Activated naive CD8-positive, alpha-beta T cell treated with anti-CD3 and anti-CD28 coated beads, Interleukin-2, amount 10 ng/mL, durations not matched to agents 7 days and 5 days (primary cell): ENCODE results near the gene TUFT1. TPM values are rescaled to one million over a fixed set of nuclear protein-coding genes. Genes with fewer than 3 reads are reported as not detected.

Experiments
- ATAC-seq: fragments of 150-1000 bp; cut with Tn5 transposase; one replicate; pipeline ENCODE4 v1.10.0; 2021; ENCODE audit warnings: low read depth, moderate library complexity
- POLR2A ChIA-PET: fragments of 350-600 bp; sonication (Branson Sonifier 250); formaldehyde crosslinking; loops from one replicate; lab custom pipeline; 2021; ENCODE audit warnings: antibody characterized with exemption; lab: Charles Lee
- DNase-seq: peaks from one replicate; pipeline ENCODE4 v3.0.0; 2021
- H3K27ac Mint-ChIP-seq: one replicate; pipeline ENCODE4 v1.8.0; 2022; ENCODE audit warnings: mild to moderate bottlenecking, mixed read lengths
- H3K27me3 Mint-ChIP-seq: one replicate; pipeline ENCODE4 v1.8.0; 2022; ENCODE audit warnings: mild to moderate bottlenecking, moderate library complexity, mixed read lengths
- H3K36me3 Mint-ChIP-seq: one replicate; pipeline ENCODE4 v1.8.0; 2021; ENCODE audit warnings: mild to moderate bottlenecking, mixed read lengths
- H3K4me1 Mint-ChIP-seq: one replicate; pipeline ENCODE4 v1.8.0; 2021; ENCODE audit warnings: mixed read lengths
- H3K4me3 Mint-ChIP-seq: one replicate; pipeline ENCODE4 v1.8.0; 2022; ENCODE audit warnings: mild to moderate bottlenecking, moderate library complexity, mixed read lengths
- H3K9me3 Mint-ChIP-seq: one replicate; pipeline ENCODE4 v1.8.0; 2021; ENCODE audit warnings: mixed read lengths
- microRNA-seq: library from miRNA; unstranded; fragments of <30 nt; microRNA quantifications from one replicate; pipeline ENCODE4 v1.2.0, GENCODE V29; 2022
- total RNA-seq, 2 experiments: library from RNA; stranded (reverse); gene quantifications; one replicate each; pipeline ENCODE4 v1.2.3, GENCODE V29; 2021

TUFT1 gene
- total RNA-seq, 2 experiments from 2014 or later = 1.5 TPM

DNA sequence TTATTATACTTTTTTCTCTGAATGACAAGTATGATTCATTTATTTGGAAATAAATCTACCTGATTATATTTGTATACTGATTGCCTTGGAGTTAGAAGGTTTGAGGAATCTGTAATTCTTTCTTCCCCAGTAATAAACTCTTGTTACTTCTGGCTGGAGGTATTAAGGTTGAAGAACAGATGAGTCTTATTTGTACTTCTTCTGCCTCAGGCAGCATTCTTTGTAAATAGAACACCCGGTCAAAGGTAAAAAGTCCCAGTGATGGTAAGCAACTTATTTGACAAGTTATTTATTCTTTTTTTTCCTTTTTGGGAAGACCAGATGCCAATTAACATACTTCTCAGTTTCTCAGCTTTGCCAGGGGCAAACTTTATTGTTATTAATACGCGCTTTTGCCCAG, 84.7 kb downstream of the TUFT1 start:
- no peak for DNase-seq
- POLR2A ChIA-PET = no interaction called here
- Mint-ChIP-seq H3K9me3 (no peaks in the 10 kb centered on the region), H3K27me3 (no peaks in the 10 kb centered on the region), H3K27ac (no peak overlapping the region), H3K36me3 (peaks cover 7% of the 10 kb centered on the region), H3K4me3 (no peak overlapping the region), H3K4me1 (peaks cover 9% of the 10 kb centered on the region)
- ATAC-seq = no peak

GRCh38 chr1:151626740-151627334, 86.7 kb downstream of the TUFT1 start:
- Mint-ChIP-seq H3K27me3 (no peaks in the 10 kb centered on the region), H3K4me1 (peaks cover under 1% of the 10 kb centered on the region), H3K9me3 (no peaks in the 10 kb centered on the region), H3K36me3 (peaks cover 6% of the 10 kb centered on the region), H3K27ac (no peak overlapping the region), H3K4me3 (no peak overlapping the region)
- DNase-seq (no peak), ATAC-seq (no peak)
- POLR2A ChIA-PET = no interaction called here

DNA sequence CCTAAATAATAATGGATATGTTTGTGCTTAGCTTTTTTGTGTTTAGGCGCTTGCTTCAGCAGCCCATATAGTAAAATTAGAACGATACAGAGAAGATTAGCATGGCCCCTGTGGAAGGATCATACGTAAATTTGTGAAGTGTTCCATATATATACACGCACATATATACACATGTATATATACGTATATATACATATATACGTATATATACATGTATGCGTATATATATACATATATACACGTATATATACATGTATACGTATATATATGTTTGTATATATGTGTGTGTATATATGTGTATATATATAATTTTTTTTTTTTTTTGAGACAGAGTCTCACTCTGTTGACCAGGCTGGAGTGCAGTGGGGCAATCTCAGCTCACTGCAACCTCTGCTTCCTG, 89.2 kb downstream of the TUFT1 start:
- H3K4me3 Mint-ChIP-seq = no peak overlapping the region
- no peaks in the 10 kb centered on the region for H3K27me3 Mint-ChIP-seq
- ATAC-seq (no peak), DNase-seq (no peak)
- no peaks in the 10 kb centered on the region for H3K9me3 Mint-ChIP-seq
- peaks cover 8% of the 10 kb centered on the region for H3K36me3 Mint-ChIP-seq
- no peaks in the 10 kb centered on the region for H3K4me1 Mint-ChIP-seq
- POLR2A ChIA-PET = no interaction called here
- no peak overlapping the region for H3K27ac Mint-ChIP-seq

Small RNA genes lying within 50 kb of the gene (microRNA-seq; reads per million reads assigned to microRNA genes)
- gene MIR554 = not detected

Other genes with a start within 250 kb of the TUFT1 start
- gene PI4KB, start 212.9 kb upstream of the TUFT1 start, total RNA-seq = 10 to 100 TPM; 73.8 to 75.7 TPM
- gene RFX5, start 193.1 kb upstream of the TUFT1 start, total RNA-seq = 10 to 100 TPM; 68.4 to 73.9 TPM
- gene SELENBP1, start 167.6 kb upstream of the TUFT1 start, total RNA-seq = not detected
- 100 to 1,000 TPM; 240 to 243 TPM for gene PSMB4, start 140.7 kb upstream of the TUFT1 start, total RNA-seq
- gene POGZ, start 80.8 kb upstream of the TUFT1 start, total RNA-seq = 100 to 1,000 TPM in 1 of 2 experiments, 10 to 100 TPM in 1; 94.8 to 104 TPM
- under 1 TPM; 0.33 to 0.40 TPM for gene CGN, start 28.9 kb upstream of the TUFT1 start, total RNA-seq
- gene SNX27, start 71.7 kb downstream of the TUFT1 start, total RNA-seq = 10 to 100 TPM; 24.8 to 26.6 TPM
- not detected for gene CELF3, start 176.5 kb downstream of the TUFT1 start, total RNA-seq
- not detected for gene RIIAD1, start 181.2 kb downstream of the TUFT1 start, total RNA-seq
- 10 to 100 TPM; 87.4 to 95.0 TPM for gene MRPL9, start 223.2 kb downstream of the TUFT1 start, total RNA-seq